ENCODE data around the gene PDE7B.

The PDE7B gene

GRCh38 chr6:135832166-135832565 is 19.3 kb upstream of the PDE7B start:
- no peaks in the 10 kb centered on the region for H3K27me3 ChIP-seq (ENCODE audit: insufficient read depth, low read depth)
- H4K20me1 ChIP-seq (ENCODE audit: insufficient read depth), result no peaks in the 10 kb centered on the region
- H3K36me3 ChIP-seq (ENCODE audit: insufficient read depth), result no peaks in the 10 kb centered on the region
- H3K4me3 ChIP-seq (IDR thresholded peaks at IDR 0.05; ENCODE audit: insufficient read depth, low read depth, low read length), result no peak overlapping the region
- H3K79me2 ChIP-seq (ENCODE audit: insufficient read depth, low read depth), result no peaks in the 10 kb centered on the region
- TF ChIP-seq, protein P1, sequence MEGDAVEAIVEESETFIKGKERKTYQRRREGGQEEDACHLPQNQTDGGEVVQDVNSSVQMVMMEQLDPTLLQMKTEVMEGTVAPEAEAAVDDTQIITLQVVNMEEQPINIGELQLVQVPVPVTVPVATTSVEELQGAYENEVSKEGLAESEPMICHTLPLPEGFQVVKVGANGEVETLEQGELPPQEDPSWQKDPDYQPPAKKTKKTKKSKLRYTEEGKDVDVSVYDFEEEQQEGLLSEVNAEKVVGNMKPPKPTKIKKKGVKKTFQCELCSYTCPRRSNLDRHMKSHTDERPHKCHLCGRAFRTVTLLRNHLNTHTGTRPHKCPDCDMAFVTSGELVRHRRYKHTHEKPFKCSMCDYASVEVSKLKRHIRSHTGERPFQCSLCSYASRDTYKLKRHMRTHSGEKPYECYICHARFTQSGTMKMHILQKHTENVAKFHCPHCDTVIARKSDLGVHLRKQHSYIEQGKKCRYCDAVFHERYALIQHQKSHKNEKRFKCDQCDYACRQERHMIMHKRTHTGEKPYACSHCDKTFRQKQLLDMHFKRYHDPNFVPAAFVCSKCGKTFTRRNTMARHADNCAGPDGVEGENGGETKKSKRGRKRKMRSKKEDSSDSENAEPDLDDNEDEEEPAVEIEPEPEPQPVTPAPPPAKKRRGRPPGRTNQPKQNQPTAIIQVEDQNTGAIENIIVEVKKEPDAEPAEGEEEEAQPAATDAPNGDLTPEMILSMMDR (conservative IDR thresholded peaks at IDR 0.05; ENCODE audit: low read depth, low read length), result no peak
- H2AFZ ChIP-seq (ENCODE audit: low read depth), result no peak overlapping the region
- H3K27ac ChIP-seq, result no peak overlapping the region
- no peak overlapping the region for H3K4me2 ChIP-seq
- H3K9ac ChIP-seq, result no peak overlapping the region
- H3K4me1 ChIP-seq (ENCODE audit: low read depth, poor library complexity, severe bottlenecking), result no peaks in the 10 kb centered on the region

DNA sequence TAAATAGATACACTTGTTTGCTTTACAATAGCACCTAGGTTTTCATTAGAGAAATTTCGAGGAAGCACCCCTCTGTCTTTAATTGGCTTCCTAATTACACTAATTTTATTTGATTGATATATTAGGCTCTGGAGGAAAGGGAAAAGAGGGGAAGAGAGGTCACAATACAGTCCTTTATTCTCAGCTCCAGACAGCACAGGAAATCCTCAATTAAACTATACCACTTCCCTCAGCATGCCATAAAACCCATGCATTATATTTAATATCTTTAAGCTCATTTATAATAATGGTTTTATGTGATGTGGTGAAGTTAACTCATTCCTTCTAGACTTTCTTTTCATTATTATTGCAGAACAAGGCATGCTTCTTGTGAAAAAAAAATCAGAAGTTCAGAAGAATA is 17.7 kb upstream of the PDE7B start:
- TF ChIP-seq, protein P1 (conservative IDR thresholded peaks at IDR 0.05; ENCODE audit: low read depth, low read length), result no peak
- Histone ChIP-seq H4K20me1 (ENCODE audit: insufficient read depth) (no peaks in the 10 kb centered on the region), H3K79me2 (ENCODE audit: insufficient read depth, low read depth) (no peaks in the 10 kb centered on the region), H3K27ac (no peak overlapping the region), H3K4me3 (IDR thresholded peaks at IDR 0.05; ENCODE audit: insufficient read depth, low read depth, low read length) (no peak overlapping the region), H3K9ac (no peak overlapping the region), H3K36me3 (ENCODE audit: insufficient read depth) (no peaks in the 10 kb centered on the region), H2AFZ (ENCODE audit: low read depth) (no peak overlapping the region), H3K27me3 (ENCODE audit: insufficient read depth, low read depth) (no peaks in the 10 kb centered on the region), H3K4me1 (ENCODE audit: low read depth, poor library complexity, severe bottlenecking) (no peaks in the 10 kb centered on the region), H3K4me2 (no peak overlapping the region)

DNA sequence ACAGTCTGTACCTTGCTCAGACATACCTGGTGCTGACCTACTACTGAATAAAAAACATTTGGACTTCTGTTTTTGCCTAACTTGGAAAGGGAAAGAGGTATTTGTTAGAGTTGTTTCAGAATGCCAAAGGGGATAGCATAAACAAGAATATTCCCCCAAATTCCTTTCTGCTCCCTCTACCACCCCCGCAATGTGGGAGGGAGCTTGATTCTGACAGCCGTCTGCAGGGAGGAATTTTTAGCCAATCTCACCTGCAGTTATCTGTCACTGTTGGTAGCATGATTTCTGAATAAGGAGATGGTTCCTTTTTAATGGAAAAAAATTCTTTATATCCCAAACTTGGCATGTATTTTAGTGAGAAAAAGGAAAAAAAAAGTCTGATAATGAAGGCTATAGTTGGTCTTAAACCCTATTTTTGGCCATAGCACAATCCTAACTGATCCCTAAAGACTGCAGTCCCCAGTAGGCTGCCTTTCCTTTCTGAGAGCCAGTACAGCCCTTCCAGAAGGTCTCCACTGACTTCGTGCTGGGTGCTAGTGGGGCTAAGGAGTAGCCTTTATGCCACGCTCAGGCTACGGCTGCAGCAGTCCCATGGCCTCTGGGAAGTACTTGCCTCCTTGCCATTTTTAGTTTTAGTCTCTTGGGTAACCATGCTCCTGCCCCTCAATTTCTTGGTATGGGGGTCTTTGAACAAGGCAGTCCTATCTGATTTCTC is 13.6 kb upstream of the PDE7B start:
- TF ChIP-seq, protein P1 (conservative IDR thresholded peaks at IDR 0.05; ENCODE audit: low read depth, low read length), result no peak
- Histone ChIP-seq H3K4me2 (no peak overlapping the region), H3K27ac (no peak overlapping the region), H3K79me2 (ENCODE audit: insufficient read depth, low read depth) (no peaks in the 10 kb centered on the region), H3K9ac (no peak overlapping the region), H3K27me3 (ENCODE audit: insufficient read depth, low read depth) (no peaks in the 10 kb centered on the region), H3K4me3 (IDR thresholded peaks at IDR 0.05; ENCODE audit: insufficient read depth, low read depth, low read length) (no peak overlapping the region), H2AFZ (ENCODE audit: low read depth) (no peak overlapping the region), H4K20me1 (ENCODE audit: insufficient read depth) (no peaks in the 10 kb centered on the region), H3K4me1 (ENCODE audit: low read depth, poor library complexity, severe bottlenecking) (no peaks in the 10 kb centered on the region), H3K36me3 (ENCODE audit: insufficient read depth) (no peaks in the 10 kb centered on the region)

DNA sequence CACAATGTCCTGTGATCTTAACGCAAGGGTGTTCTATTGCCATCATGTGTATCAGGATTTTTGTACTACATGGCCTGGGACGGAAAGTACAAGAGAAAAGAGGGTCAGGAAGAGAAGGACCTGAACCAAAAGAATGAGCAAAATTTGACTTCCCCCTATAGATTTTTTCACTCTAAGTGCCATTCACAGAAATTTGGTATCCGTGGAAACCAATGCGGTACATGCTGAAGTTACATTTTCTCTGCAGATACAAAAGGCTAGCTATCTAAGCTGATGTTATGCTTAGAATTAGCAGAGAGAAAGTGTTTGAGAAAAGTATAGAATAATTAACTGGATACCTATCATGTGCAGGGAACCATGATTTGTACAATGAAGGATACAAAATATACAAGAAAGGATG is 12.4 kb upstream of the PDE7B start:
- TF ChIP-seq, protein P1 (conservative IDR thresholded peaks at IDR 0.05; ENCODE audit: low read depth, low read length), result no peak
- no peaks in the 10 kb centered on the region for H3K4me1 ChIP-seq (ENCODE audit: low read depth, poor library complexity, severe bottlenecking)
- H3K4me2 ChIP-seq, result no peak overlapping the region
- H3K36me3 ChIP-seq (ENCODE audit: insufficient read depth), result no peaks in the 10 kb centered on the region
- H3K27me3 ChIP-seq (ENCODE audit: insufficient read depth, low read depth), result no peaks in the 10 kb centered on the region
- H3K79me2 ChIP-seq (ENCODE audit: insufficient read depth, low read depth), result no peaks in the 10 kb centered on the region
- H2AFZ ChIP-seq (ENCODE audit: low read depth), result no peak overlapping the region
- H3K4me3 ChIP-seq (IDR thresholded peaks at IDR 0.05; ENCODE audit: insufficient read depth, low read depth, low read length), result no peak overlapping the region
- H3K9ac ChIP-seq, result no peak overlapping the region
- H4K20me1 ChIP-seq (ENCODE audit: insufficient read depth), result no peaks in the 10 kb centered on the region
- no peak overlapping the region for H3K27ac ChIP-seq
